Measurements from ENCODE around the gene OR10A6. TPM values are rescaled to one million over a fixed set of nuclear protein-coding genes. Genes with fewer than 3 reads are reported as not detected.

OR10A6 gene
- polyA plus RNA-seq, 1 of the 3 experiments (the other 2 are of a cell fraction) = not detected

DNA sequence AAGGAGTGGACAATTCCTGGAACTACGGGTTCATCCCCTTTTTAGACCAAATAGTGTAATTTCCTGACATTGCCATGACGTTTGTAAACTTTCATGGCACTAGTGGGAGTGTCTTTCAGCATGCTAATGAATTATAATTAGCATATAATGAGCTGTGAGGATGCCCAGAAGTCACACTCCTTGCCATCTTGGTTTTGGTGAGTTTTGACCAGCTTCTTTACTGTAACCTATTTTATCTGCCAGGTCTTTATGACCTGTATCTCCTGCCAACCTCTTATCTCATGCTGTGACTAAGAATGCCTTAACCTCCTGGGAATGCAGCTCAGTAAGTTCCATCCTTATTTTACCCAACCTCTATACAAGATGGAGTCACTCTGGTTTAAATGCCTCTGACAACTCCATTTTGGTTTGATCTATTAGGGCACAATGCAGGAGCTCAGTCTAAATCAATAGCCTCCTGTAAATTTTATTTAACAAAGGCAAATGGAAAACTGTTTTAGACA is 20.7 kb downstream of the OR10A6 start:
- H3K79me2 ChIP-seq (ENCODE audit: insufficient read depth) = no peaks in the 10 kb centered on the region
- H3K4me2 ChIP-seq = no peak overlapping the region
- no peaks in the 10 kb centered on the region for H4K20me1 ChIP-seq (ENCODE audit: insufficient read depth)
- no peak for DNase-seq
- no peaks in the 10 kb centered on the region for H3K9me3 ChIP-seq
- no peak overlapping the region for H3K4me3 ChIP-seq (ENCODE audit: low read depth in 2 of 2, low read length in 1 of 2)
- POLR2A ChIA-PET = no interaction called here
- H3K4me1 ChIP-seq (ENCODE audit: control insufficient read depth in 1 of 2, insufficient read depth in 2 of 2, low read depth in 1 of 2, low read length in 1 of 2) = no peaks in the 10 kb centered on the region; a peak in 2 of 4 replicates
- no peaks in the 10 kb centered on the region for H3K36me3 ChIP-seq (replicated peaks in 1 of 2; ENCODE audit: control insufficient read depth in 1 of 2, insufficient read depth in 2 of 2, low read length in 1 of 2)
- H2AFZ ChIP-seq (ENCODE audit: low read depth) = no peak overlapping the region
- TF ChIP-seq POLR2AphosphoS5 (IDR thresholded peaks at IDR 0.05; ENCODE audit: low read depth, low read length) = no peak
- no peak for TF ChIP-seq GATA2 (CRISPR knock-in tag; IDR thresholded peaks at IDR 0.05)
- TF ChIP-seq ELF1 (IDR thresholded peaks at IDR 0.05) = no peak
- TF ChIP-seq NRF1 (IDR thresholded peaks at IDR 0.05; ENCODE audit: low read depth, low read length) = no peak
- TF ChIP-seq TCF12 (IDR thresholded peaks at IDR 0.05) = no peak
- TF ChIP-seq FOXJ3 (CRISPR knock-in tag; IDR thresholded peaks at IDR 0.05) = no peak
- TF ChIP-seq TEAD4 (IDR thresholded peaks at IDR 0.05; ENCODE audit: borderline replicate concordance, insufficient read depth) = no peak
- no peak for TF ChIP-seq YY1 (IDR thresholded peaks at IDR 0.05; ENCODE audit: low read depth)
- TF ChIP-seq, protein P1, sequence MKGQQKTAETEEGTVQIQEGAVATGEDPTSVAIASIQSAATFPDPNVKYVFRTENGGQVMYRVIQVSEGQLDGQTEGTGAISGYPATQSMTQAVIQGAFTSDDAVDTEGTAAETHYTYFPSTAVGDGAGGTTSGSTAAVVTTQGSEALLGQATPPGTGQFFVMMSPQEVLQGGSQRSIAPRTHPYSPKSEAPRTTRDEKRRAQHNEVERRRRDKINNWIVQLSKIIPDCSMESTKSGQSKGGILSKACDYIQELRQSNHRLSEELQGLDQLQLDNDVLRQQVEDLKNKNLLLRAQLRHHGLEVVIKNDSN (IDR thresholded peaks at IDR 0.05; ENCODE audit: borderline replicate concordance, low read depth) = no peak
- no peak for TF ChIP-seq CHD2 (IDR thresholded peaks at IDR 0.05; ENCODE audit: low read length, partially characterized antibody)
- TF ChIP-seq, protein P2, sequence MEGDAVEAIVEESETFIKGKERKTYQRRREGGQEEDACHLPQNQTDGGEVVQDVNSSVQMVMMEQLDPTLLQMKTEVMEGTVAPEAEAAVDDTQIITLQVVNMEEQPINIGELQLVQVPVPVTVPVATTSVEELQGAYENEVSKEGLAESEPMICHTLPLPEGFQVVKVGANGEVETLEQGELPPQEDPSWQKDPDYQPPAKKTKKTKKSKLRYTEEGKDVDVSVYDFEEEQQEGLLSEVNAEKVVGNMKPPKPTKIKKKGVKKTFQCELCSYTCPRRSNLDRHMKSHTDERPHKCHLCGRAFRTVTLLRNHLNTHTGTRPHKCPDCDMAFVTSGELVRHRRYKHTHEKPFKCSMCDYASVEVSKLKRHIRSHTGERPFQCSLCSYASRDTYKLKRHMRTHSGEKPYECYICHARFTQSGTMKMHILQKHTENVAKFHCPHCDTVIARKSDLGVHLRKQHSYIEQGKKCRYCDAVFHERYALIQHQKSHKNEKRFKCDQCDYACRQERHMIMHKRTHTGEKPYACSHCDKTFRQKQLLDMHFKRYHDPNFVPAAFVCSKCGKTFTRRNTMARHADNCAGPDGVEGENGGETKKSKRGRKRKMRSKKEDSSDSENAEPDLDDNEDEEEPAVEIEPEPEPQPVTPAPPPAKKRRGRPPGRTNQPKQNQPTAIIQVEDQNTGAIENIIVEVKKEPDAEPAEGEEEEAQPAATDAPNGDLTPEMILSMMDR (IDR thresholded peaks at IDR 0.05) = no peak
- TF ChIP-seq FOSL2 (IDR thresholded peaks at IDR 0.05; ENCODE audit: borderline replicate concordance, low read depth) = no peak
- TF ChIP-seq, protein P3, sequence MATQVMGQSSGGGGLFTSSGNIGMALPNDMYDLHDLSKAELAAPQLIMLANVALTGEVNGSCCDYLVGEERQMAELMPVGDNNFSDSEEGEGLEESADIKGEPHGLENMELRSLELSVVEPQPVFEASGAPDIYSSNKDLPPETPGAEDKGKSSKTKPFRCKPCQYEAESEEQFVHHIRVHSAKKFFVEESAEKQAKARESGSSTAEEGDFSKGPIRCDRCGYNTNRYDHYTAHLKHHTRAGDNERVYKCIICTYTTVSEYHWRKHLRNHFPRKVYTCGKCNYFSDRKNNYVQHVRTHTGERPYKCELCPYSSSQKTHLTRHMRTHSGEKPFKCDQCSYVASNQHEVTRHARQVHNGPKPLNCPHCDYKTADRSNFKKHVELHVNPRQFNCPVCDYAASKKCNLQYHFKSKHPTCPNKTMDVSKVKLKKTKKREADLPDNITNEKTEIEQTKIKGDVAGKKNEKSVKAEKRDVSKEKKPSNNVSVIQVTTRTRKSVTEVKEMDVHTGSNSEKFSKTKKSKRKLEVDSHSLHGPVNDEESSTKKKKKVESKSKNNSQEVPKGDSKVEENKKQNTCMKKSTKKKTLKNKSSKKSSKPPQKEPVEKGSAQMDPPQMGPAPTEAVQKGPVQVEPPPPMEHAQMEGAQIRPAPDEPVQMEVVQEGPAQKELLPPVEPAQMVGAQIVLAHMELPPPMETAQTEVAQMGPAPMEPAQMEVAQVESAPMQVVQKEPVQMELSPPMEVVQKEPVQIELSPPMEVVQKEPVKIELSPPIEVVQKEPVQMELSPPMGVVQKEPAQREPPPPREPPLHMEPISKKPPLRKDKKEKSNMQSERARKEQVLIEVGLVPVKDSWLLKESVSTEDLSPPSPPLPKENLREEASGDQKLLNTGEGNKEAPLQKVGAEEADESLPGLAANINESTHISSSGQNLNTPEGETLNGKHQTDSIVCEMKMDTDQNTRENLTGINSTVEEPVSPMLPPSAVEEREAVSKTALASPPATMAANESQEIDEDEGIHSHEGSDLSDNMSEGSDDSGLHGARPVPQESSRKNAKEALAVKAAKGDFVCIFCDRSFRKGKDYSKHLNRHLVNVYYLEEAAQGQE (IDR thresholded peaks at IDR 0.05; ENCODE audit: low read depth, low read length) = no peak
- no peak for TF ChIP-seq GABPA (IDR thresholded peaks at IDR 0.05; ENCODE audit: low read depth)
- TF ChIP-seq EP300 (IDR thresholded peaks at IDR 0.05; ENCODE audit: borderline replicate concordance in 1 of 2, low read depth in 1 of 2, low read length in 1 of 2) = no peak
- no peak for TF ChIP-seq MEF2A (IDR thresholded peaks at IDR 0.05; ENCODE audit: borderline replicate concordance, low read depth)
- TF ChIP-seq, protein P4, sequence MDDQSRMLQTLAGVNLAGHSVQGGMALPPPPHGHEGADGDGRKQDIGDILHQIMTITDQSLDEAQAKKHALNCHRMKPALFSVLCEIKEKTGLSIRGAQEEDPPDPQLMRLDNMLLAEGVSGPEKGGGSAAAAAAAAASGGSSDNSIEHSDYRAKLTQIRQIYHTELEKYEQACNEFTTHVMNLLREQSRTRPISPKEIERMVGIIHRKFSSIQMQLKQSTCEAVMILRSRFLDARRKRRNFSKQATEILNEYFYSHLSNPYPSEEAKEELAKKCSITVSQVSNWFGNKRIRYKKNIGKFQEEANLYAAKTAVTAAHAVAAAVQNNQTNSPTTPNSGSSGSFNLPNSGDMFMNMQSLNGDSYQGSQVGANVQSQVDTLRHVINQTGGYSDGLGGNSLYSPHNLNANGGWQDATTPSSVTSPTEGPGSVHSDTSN (IDR thresholded peaks at IDR 0.05) = no peak
- no peaks in the 10 kb centered on the region for H3K9me2 ChIP-seq
- H3F3A ChIP-seq (replicated peaks; ENCODE audit: insufficient read depth) = no peaks in the 10 kb centered on the region
- WGBS (ENCODE audit: low lambda C conversion rate) = 4% methylated on average over 2 of the region's 2 CpGs
- CTCF ChIA-PET = no interaction called here
- no peaks in the 10 kb centered on the region; the same call in 1 of the 2 replicates for H3K27me3 ChIP-seq (ENCODE audit: insufficient read depth)
- no peak overlapping the region for H3K27ac ChIP-seq (ENCODE audit: low read depth in 2 of 2, low read length in 1 of 2)
- no peak overlapping the region for H3K9ac ChIP-seq
